Keratinocyte (primary cell): ENCODE data around the gene FAM162A. TPM values are rescaled to one million over a fixed set of nuclear protein-coding genes. Genes with fewer than 3 reads are reported as not detected.

ENCODE experiments used
- DNase-seq: peaks from one replicate; pipeline ENCODE4 v3.0.0-alpha.2; 2011; ENCODE audit warnings: low read depth, missing footprints, low spot score
- FAIRE-seq: peaks from 2 replicates; lab custom pipeline; 2011; peaks lifted over from hg19 to GRCh38; lab: Jason Lieb, UNC
- H2AFZ ChIP-seq: 2 replicates; pipeline ENCODE4 v1.6.0; 2012; ENCODE audit warnings: low read length, control low read depth, inconsistent platforms; ENCODE audit not compliant: control insufficient read depth
- H3K27ac ChIP-seq: 2 replicates; pipeline ENCODE4 v1.5.1; 2011; ENCODE audit warnings: low read length; ENCODE audit not compliant: control insufficient read depth, insufficient read depth
- H3K27me3 ChIP-seq: 3 replicates; pipeline ENCODE4 v1.6.0; 2011; ENCODE audit warnings: low read length; ENCODE audit not compliant: control insufficient read depth, insufficient read depth; ENCODE audit errors: extremely low read depth
- H3K36me3 ChIP-seq, 2 experiments: 2 replicates in 1 of 2; 3 replicates in 1 of 2; pipeline ENCODE4 v1.5.1; 2011; ENCODE audit warnings: low read length in 2 of 2, mild to moderate bottlenecking in 1 of 2; ENCODE audit not compliant: control insufficient read depth in 2 of 2, insufficient read depth in 2 of 2; ENCODE audit errors: extremely low read depth in 1 of 2
- H3K4me1 ChIP-seq: 3 replicates; pipeline ENCODE4 v1.5.1; 2011; ENCODE audit warnings: low read length; ENCODE audit not compliant: control insufficient read depth, insufficient read depth; ENCODE audit errors: extremely low read depth
- H3K4me2 ChIP-seq: 3 replicates; pipeline ENCODE4 v1.6.0; 2011; ENCODE audit warnings: low read depth, low read length; ENCODE audit not compliant: control insufficient read depth, insufficient read depth; ENCODE audit errors: extremely low read depth
- H3K4me3 ChIP-seq, 3 experiments: fragments of 200-600 bp in 1 of 3; sonication (generic) in 1 of 3; 2 replicates in 2 of 3; 3 replicates in 1 of 3; pipeline ENCODE4 v1.5.1; 2011 to 2016; ENCODE audit warnings: low read length in 3 of 3, mild to moderate bottlenecking in 3 of 3, control low read depth in 2 of 3, inconsistent platforms in 1 of 3, low read depth in 1 of 3, mixed read lengths in 1 of 3, mixed run types in 1 of 3, moderate library complexity in 1 of 3; ENCODE audit not compliant: control insufficient read depth in 2 of 3, insufficient read depth in 2 of 3; ENCODE audit errors: extremely low read depth in 1 of 3
- H3K79me2 ChIP-seq: 2 replicates; pipeline ENCODE4 v1.6.0; 2012; ENCODE audit warnings: low read length; ENCODE audit not compliant: control insufficient read depth, insufficient read depth
- H3K9ac ChIP-seq: 3 replicates; pipeline ENCODE4 v1.6.0; 2011; ENCODE audit warnings: low read length; ENCODE audit not compliant: control insufficient read depth, insufficient read depth; ENCODE audit errors: extremely low read depth
- H3K9me1 ChIP-seq: 3 replicates; pipeline ENCODE4 v1.6.0; 2011; ENCODE audit warnings: low read length; ENCODE audit not compliant: control insufficient read depth, insufficient read depth; ENCODE audit errors: extremely low read depth
- H3K9me3 ChIP-seq: 2 replicates; pipeline ENCODE4 v1.5.1; 2012; ENCODE audit warnings: low read depth, low read length; ENCODE audit not compliant: control insufficient read depth
- H4K20me1 ChIP-seq: 3 replicates; pipeline ENCODE4 v1.6.0; 2011; ENCODE audit warnings: low read length; ENCODE audit not compliant: control insufficient read depth, insufficient read depth; ENCODE audit errors: extremely low read depth
- EZH2 ChIP-seq: IDR thresholded peaks from one replicate; pipeline ENCODE4 v1.6.1; 2012; ENCODE audit warnings: inconsistent platforms, mild to moderate bottlenecking, low read length, moderate library complexity
- dilution Hi-C: fragments of 300-500 bp; cut with MboI; formaldehyde crosslinking; loops from one replicate; pipeline ENCODE4 v1.7.0; 2020; ENCODE audit warnings: low sequenced_read_pairs; ENCODE audit not compliant: extremely low pct_ligation_motif_present
- polyA plus RNA-seq, 5 experiments: library from polyadenylated mRNA; depleted of rRNA in 3 of 5; stranded (reverse) in 3 of 5; stranded (forward) in 1 of 5; unstranded in 1 of 5; fragments of >200 nt; gene quantifications; 1 replicate in 1 of 5; 2 replicates in 3 of 5; 3 replicates in 1 of 5; pipeline versions ENCODE4 v1.2.1 to v1.2.3, GENCODE V29; 2011 to 2012; ENCODE audit warnings: missing spikeins in 2 of 5, low read depth in 1 of 5, low replicate concordance in 1 of 5
- TF ChIP-seq, protein P1 (sequence below), 3 experiments: IDR thresholded peaks in 1 of 3; conservative IDR thresholded peaks in 1 of 3; optimal IDR thresholded peaks in 1 of 3; 2 replicates in 2 of 3; 3 replicates in 1 of 3; pipeline versions ENCODE3 to v1.5.1; 2011; ENCODE audit warnings: low read length in 3 of 3, mild to moderate bottlenecking in 3 of 3, moderate library complexity in 2 of 3, control low read depth in 1 of 3, inconsistent platforms in 1 of 3; ENCODE audit not compliant: insufficient read depth in 2 of 3; ENCODE audit errors: extremely low read depth in 1 of 3

FAM162A gene
- polyA plus RNA-seq, 1 donor (not counting 4 experiments of a cell fraction or from before 2014, with no cell fraction given) = 124 TPM

DNA sequence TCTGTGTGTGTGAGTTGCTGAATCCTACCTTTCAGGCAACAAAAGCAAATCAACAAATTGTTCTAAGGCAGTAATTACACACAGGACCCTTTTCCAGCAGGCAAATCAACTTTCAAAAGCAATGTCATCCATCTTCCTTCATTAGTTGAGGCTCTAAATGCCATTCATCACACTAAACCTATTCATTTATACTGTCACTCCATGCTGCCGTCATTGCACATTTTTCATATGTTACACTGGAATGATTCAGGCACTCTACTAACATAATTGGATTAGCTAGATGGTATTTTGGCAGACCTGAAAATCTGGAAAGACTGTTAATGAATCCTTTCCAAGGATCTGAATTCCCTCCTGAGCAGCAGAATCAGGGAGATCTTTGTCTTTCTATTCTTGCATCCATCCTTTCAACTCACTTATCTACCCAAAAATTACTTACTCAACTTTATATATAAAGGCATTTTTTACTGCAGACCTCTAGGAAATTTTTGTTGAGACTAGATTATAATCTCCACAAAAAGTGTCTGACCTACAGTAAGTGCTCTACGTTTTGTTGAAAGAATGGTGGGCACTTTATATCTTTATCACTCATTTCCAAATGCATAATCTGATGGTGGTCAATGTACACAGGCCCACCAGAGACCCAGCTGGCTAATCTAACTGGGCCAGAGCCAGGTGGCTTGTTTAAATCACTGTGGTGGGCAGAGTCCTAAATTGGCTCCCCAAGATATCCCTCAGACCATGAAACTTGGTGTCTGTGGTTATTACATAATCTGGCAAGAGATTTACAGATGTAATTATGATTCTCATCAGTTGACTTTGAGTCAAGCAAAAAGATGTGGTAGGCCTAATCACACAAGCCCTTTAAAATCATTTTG is 25.9 kb upstream of the FAM162A start:
- Histone ChIP-seq H4K20me1 (no peaks in the 10 kb centered on the region), H3K27me3 (no peaks in the 10 kb centered on the region), H3K9me1 (no peaks in the 10 kb centered on the region), H3K27ac (no peak overlapping the region), H3K4me3 (no peak overlapping the region), H3K9me3 (no peaks in the 10 kb centered on the region), H3K4me2 (no peak overlapping the region), H3K79me2 (no peaks in the 10 kb centered on the region), H3K9ac (no peak overlapping the region), H3K4me1 (peaks cover 5% of the 10 kb centered on the region), H2AFZ (no peak overlapping the region), H3K36me3 (peaks cover 8 to 11% of the 10 kb centered on the region in 2 experiments)
- dilution Hi-C loops = no loop called here
- peak; percentile 5 for FAIRE-seq
- DNase-seq = no peak
- no peak for TF ChIP-seq EZH2
- TF ChIP-seq, protein P1, sequence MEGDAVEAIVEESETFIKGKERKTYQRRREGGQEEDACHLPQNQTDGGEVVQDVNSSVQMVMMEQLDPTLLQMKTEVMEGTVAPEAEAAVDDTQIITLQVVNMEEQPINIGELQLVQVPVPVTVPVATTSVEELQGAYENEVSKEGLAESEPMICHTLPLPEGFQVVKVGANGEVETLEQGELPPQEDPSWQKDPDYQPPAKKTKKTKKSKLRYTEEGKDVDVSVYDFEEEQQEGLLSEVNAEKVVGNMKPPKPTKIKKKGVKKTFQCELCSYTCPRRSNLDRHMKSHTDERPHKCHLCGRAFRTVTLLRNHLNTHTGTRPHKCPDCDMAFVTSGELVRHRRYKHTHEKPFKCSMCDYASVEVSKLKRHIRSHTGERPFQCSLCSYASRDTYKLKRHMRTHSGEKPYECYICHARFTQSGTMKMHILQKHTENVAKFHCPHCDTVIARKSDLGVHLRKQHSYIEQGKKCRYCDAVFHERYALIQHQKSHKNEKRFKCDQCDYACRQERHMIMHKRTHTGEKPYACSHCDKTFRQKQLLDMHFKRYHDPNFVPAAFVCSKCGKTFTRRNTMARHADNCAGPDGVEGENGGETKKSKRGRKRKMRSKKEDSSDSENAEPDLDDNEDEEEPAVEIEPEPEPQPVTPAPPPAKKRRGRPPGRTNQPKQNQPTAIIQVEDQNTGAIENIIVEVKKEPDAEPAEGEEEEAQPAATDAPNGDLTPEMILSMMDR (optimal IDR thresholded peaks at IDR 0.05 in 1 of 3, IDR thresholded peaks at IDR 0.05 in 1 of 3, conservative IDR thresholded peaks at IDR 0.05 in 1 of 3; ENCODE audit: extremely low read depth in 1 of 3, insufficient read depth in 2 of 3, low read length in 3 of 3) = no peak

DNA sequence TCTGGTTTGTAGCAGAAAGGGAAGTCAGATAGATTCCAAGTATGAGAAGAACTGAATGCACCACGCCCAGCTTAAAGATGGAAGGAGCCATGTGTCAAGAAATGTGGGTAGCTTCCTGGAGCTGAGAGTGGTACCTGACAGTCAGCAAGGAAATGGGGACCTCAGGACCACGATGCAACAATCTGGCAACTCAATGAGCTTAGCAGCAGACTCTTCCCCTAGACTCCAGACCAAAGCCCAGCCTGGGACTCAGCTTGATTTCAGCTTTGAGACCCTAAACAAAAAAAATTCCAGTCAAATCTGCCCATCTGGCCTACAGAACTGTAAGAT is 25.3 kb upstream of the FAM162A start:
- Histone ChIP-seq H4K20me1 (no peaks in the 10 kb centered on the region), H2AFZ (no peak overlapping the region), H3K9me1 (no peaks in the 10 kb centered on the region), H3K9me3 (no peaks in the 10 kb centered on the region), H3K27me3 (no peaks in the 10 kb centered on the region), H3K4me2 (no peak overlapping the region), H3K79me2 (no peaks in the 10 kb centered on the region), H3K27ac (no peak overlapping the region), H3K36me3 (peaks cover 8 to 11% of the 10 kb centered on the region in 2 experiments), H3K9ac (no peak overlapping the region), H3K4me1 (no peaks in the 10 kb centered on the region), H3K4me3 (no peak overlapping the region)
- TF ChIP-seq EZH2 = no peak
- TF ChIP-seq, protein P1 (optimal IDR thresholded peaks at IDR 0.05 in 1 of 3, IDR thresholded peaks at IDR 0.05 in 1 of 3, conservative IDR thresholded peaks at IDR 0.05 in 1 of 3; ENCODE audit: extremely low read depth in 1 of 3, insufficient read depth in 2 of 3, low read length in 3 of 3) = no peak
- FAIRE-seq (peak; percentile 9), DNase-seq (no peak)
- dilution Hi-C loops = no loop called here
